RKO (cell line): ENCODE data around the gene ZBTB20.

Experiments used
- DNase-seq: peaks from one replicate; pipeline ENCODE4 v3.0.0-alpha.2; 2016; ENCODE audit warnings: low spot score

The ZBTB20 gene

GRCh38 chr3:115087512-115087911, 59.6 kb downstream of the ZBTB20 start:
- no peak for DNase-seq

DNA sequence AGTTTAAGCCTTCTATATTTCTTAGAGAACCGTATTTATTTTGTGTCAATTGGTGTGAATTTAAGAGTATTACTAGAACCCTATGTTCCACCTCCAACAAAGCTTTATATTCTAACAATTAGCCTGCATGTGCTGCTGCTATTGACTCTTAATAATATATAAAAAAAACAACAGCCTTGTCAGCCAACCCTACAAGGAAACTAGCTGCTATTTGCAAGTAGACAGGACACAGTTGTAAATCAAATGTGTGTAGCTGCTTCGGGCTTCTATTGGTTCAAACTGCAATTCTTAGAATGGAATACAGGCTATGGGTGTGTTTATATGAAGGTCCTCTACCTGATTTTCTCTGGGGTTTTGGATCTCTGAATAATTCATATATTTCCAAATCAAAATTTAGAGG, 60.7 kb downstream of the ZBTB20 start:
- no peak for DNase-seq

DNA sequence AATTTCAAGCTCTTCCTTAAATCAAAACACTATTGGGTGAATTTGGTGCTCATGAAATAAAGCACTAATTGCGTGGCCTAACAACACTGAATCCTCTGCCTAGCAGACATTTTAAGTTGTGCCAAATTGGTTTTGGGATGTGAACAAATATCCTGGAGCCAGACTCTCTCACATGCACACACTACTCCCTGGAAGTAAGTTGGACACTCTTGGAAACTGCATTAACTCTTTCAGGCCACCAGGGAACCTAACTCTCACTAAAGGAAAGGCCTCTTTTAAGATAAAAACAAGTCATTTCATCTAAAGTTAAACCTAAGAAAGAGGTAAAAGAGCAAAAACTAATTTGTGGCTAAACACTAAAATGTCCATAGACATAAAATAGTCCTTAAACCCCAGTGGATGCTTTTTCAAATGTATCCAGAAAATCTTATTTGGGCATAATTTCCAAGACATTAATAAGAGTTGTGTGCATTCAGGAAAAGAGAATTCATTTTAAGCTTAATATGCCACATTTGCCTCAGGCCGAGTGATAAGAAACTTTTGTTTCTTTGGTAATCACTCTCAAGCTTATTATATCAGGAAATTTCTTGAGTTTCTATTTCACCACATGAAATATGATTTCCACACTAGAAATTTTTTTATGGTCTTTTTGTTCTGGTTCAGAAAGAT, 61.8 kb downstream of the ZBTB20 start:
- DNase-seq = peak; percentile 31

GRCh38 chr3:115084686-115085085, 62.4 kb downstream of the ZBTB20 start:
- no peak for DNase-seq

DNA sequence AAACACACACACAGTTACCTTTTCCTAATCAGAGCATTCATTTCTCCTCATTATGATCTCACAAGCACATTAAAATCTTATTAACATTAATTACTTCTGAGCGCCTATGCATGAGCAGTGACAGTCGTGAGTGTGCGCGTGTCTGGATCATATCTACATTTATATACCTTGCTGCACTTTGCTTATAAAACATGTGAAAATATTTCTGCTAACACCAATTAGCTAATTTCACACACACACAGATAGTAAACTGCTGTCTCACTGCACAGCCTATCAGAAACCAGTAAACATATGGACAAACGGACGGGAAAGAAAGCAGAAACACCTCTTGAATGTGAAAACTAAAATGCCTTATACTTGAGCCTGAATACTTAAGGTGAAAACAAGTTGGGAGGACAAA, 64.8 kb downstream of the ZBTB20 start:
- no peak for DNase-seq

GRCh38 chr3:115081444-115081843, 65.6 kb downstream of the ZBTB20 start:
- DNase-seq = no peak

GRCh38 chr3:115077501-115078250, 69.4 kb downstream of the ZBTB20 start:
- DNase-seq = no peak

DNA sequence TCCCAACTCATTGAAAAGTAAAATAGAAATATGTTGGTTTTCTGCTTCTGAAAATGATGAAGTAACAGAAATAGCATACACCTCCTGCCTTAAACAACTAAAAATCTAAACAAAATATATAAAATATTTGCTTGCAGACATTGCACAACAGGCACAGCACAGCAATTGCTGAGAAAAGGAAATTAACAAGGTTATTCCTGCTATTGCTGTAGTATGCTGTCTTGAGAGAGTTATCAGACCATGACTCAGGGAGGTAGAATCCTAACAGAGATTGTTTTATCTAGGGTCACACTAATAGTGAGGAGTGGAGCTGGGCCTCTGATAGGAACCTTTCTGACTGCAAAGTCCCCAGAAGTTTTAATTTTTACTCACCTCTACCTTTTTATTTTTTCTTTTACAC, 72.6 kb downstream of the ZBTB20 start:
- DNase-seq = no peak

GRCh38 chr3:115072265-115073021, 74.6 kb downstream of the ZBTB20 start:
- DNase-seq = no peak

DNA sequence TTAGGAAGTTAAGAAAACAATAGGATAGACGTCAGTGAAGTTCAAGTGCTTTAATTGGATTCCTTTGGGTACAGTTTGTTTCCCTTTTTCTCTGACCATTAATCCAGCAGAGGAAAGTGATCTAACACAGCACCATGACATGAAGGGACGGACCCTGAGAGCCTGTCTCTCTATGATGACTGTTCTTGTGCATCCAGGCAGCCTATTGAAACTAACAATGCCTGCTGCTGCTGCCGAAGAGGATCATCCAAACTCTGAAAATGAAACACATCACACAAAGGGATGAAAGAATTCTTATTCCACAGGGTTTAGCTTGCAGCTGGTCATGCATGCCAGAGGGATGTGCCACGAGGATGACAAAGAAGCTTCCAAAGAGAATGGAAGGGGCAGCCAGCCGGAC, 75.5 kb downstream of the ZBTB20 start:
- no peak for DNase-seq

GRCh38 chr3:115071166-115071565, 75.9 kb downstream of the ZBTB20 start:
- no peak for DNase-seq

GRCh38 chr3:115068799-115069198, 78.3 kb downstream of the ZBTB20 start:
- DNase-seq = no peak

GRCh38 chr3:115062412-115062956, 84.6 kb downstream of the ZBTB20 start:
- DNase-seq = no peak

GRCh38 chr3:115062009-115062408, 85.1 kb downstream of the ZBTB20 start:
- DNase-seq = no peak

GRCh38 chr3:115052906-115053305, 94.2 kb downstream of the ZBTB20 start:
- DNase-seq = no peak

DNA sequence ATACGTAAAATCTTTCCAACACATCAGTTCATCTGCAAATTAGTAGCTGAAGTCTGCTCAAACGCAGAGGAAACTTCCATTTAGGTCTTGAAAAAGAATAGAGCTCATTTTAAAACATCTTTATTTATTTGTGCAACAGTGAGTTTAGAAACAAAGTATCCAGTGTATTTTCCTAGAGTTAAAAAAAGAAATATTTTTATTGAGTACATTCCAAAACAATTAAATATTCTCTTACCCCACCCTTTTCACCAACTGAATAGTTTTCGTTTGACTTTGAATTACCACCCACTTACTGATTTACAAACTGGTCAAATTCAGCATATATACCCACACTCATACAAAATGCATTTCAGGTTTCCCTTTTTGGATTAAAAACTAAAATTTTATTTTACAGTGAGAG, 104.7 kb downstream of the ZBTB20 start:
- no peak for DNase-seq

GRCh38 chr3:115040673-115041286, 106.3 kb downstream of the ZBTB20 start:
- peak; percentile 48 for DNase-seq

GRCh38 chr3:115040246-115040645, 106.8 kb downstream of the ZBTB20 start:
- no peak for DNase-seq

DNA sequence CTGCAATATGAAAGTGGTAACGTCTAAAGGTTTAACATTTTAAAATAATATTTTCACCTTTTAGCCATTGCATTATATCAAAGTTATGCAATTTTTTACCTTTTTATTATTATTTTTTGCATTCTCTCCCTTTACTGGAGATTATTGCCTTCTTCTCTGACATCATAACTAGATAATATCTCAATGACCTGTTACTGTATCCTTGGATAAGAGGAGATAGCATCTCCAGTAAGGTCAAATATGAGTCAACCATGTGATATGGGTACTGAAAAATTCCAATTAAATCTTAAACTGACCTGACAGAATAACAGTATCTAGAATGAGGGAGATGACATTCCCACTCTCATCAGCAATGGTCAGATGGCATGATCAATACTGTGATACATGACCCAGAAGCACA, 108.3 kb downstream of the ZBTB20 start:
- DNase-seq = no peak

GRCh38 chr3:115022835-115023398, 124.2 kb downstream of the ZBTB20 start:
- peak; percentile 29 for DNase-seq

GRCh38 chr3:115022199-115022598, 124.9 kb downstream of the ZBTB20 start:
- no peak for DNase-seq

DNA sequence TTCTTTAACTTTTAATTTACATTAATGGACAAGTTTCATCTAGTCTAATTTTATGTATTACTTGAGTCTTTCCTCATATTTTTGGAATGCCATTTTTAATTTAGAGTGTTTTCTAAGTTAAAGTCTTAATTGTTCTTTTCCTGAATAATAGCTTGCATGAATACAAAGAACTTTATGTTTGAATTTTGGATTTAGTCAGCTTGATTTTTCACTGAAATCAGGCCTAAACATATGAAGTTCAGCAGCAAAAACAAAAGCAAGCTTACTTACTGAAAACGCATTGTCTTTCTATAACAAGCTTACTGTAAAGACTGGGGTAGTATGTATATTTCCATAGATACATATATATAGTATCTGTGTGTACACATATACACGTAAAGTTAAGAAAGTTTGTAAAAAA, 126.0 kb downstream of the ZBTB20 start:
- DNase-seq = no peak
